T-cell (primary cell): ENCODE results near the gene MLLT3. TPM values are rescaled to one million over a fixed set of nuclear protein-coding genes. Genes with fewer than 3 reads are reported as not detected.

Experiments
- ATAC-seq, 4 experiments: fragments of 200-7000 bp in 3 of 4; fragments of 150-1000 bp in 1 of 4; cut with Tn5 transposase; replicated peaks in 1 of 4; 1 replicate in 3 of 4; 2 replicates in 1 of 4; pipeline ENCODE4 v1.10.0; 2021; ENCODE audit warnings: moderate library complexity in 3 of 4, mild to moderate bottlenecking in 2 of 4, moderate number of reproducible peaks in 1 of 4
- CTCF ChIA-PET, 2 donors: fragments of 300-600 bp; sonication (Branson Sonifier 250); formaldehyde crosslinking; loops; one replicate each; lab custom pipeline; 2022; ENCODE audit warnings: antibody characterized with exemption in 2 of 2; lab: Charles Lee
- POLR2A ChIA-PET, 2 donors: fragments of 300-600 bp; sonication (Branson Sonifier 250); formaldehyde crosslinking; loops; one replicate each; lab custom pipeline; 2022; ENCODE audit warnings: antibody characterized with exemption in 2 of 2; lab: Charles Lee
- DNase-seq, 35 experiments: peaks; one replicate each; pipeline versions ENCODE4 v3.0.0 to v3.0.0-alpha.2; 2013 to 2023
- H3K27ac ChIP-seq: one replicate; pipeline ENCODE4 v1.5.1; 2013; ENCODE audit warnings: low read length
- H3K27me3 ChIP-seq, 2 experiments: replicated peaks in 1 of 2; 1 replicate in 1 of 2; 2 replicates in 1 of 2; pipeline versions ENCODE4 v1.6.1 to v1.7.0; 2013; ENCODE audit warnings: low read length in 1 of 2, mixed read lengths in 1 of 2; ENCODE audit not compliant: control insufficient read depth in 2 of 2, insufficient read depth in 2 of 2; ENCODE audit errors: extremely low read depth in 1 of 2
- H3K36me3 ChIP-seq, 2 donors: 1 replicate in 1 of 2; 2 replicates in 1 of 2; pipeline versions ENCODE4 v1.6.1 to v1.7.0; 2013; ENCODE audit warnings: low read length in 1 of 2; ENCODE audit not compliant: control insufficient read depth in 2 of 2, insufficient read depth in 1 of 2; ENCODE audit errors: extremely low read depth in 1 of 2
- H3K4me1 ChIP-seq, 2 experiments: 1 replicate in 1 of 2; 2 replicates in 1 of 2; pipeline versions ENCODE4 v1.6.1 to v1.7.0; 2013; ENCODE audit warnings: low read length in 2 of 2, mixed read lengths in 1 of 2; ENCODE audit not compliant: insufficient read depth in 2 of 2, control insufficient read depth in 1 of 2; ENCODE audit errors: extremely low read depth in 1 of 2
- H3K4me3 ChIP-seq, 2 donors: 1 replicate in 1 of 2; 2 replicates in 1 of 2; pipeline versions ENCODE4 v1.5.1 to v1.7.0; 2013; ENCODE audit warnings: mild to moderate bottlenecking in 2 of 2, low read length in 1 of 2, moderate library complexity in 1 of 2; ENCODE audit not compliant: control insufficient read depth in 1 of 2; ENCODE audit errors: extremely low read depth in 1 of 2
- H3K9me3 ChIP-seq: 2 replicates; pipeline ENCODE4 v1.7.0; 2013
- H3K27ac Mint-ChIP-seq, 2 donors: one replicate each; pipeline ENCODE4 v1.8.0; 2020 to 2021; ENCODE audit warnings: mild to moderate bottlenecking in 2 of 2, mixed read lengths in 2 of 2
- H3K27me3 Mint-ChIP-seq, 2 donors: one replicate each; pipeline ENCODE4 v1.8.0; 2021 to 2022; ENCODE audit warnings: mixed read lengths in 2 of 2
- H3K36me3 Mint-ChIP-seq: one replicate; pipeline ENCODE4 v1.8.0; 2021; ENCODE audit warnings: mixed read lengths
- H3K4me1 Mint-ChIP-seq, 3 donors: one replicate each; pipeline ENCODE4 v1.8.0; 2020 to 2022; ENCODE audit warnings: mixed read lengths in 3 of 3, mild to moderate bottlenecking in 1 of 3
- H3K4me3 Mint-ChIP-seq, 3 donors: one replicate each; pipeline ENCODE4 v1.8.0; 2020 to 2022; ENCODE audit warnings: mild to moderate bottlenecking in 3 of 3, mixed read lengths in 3 of 3, moderate library complexity in 3 of 3
- H3K9me3 Mint-ChIP-seq, 3 donors: one replicate each; pipeline ENCODE4 v1.8.0; 2020 to 2022; ENCODE audit warnings: mixed read lengths in 3 of 3
- WGBS: methylation state at CpG from one replicate; pipeline ENCODE4 v1.1.5; 2013; ENCODE audit warnings: missing lambda C conversion rate; ENCODE audit not compliant: insufficient coverage; 5-methylcytosine and 5-hydroxymethylcytosine counted together
- total RNA-seq, 35 experiments: library from RNA in 6 of 35; stranded (reverse) in 6 of 35; fragments of 120-200 nt in 1 of 35; gene quantifications; one replicate each; pipeline versions ENCODE4 v1.2.1 to v1.2.4 and lab custom pipeline; 2013 to 2026

The MLLT3 gene
- total RNA-seq, 5 donors from 2014 or later (not counting 1 experiment from before 2014, with no cell fraction given): 51.8 to 96.6 (median 58.9) TPM

- WGBS: 100% methylated on average over 1 of the region's 1 CpG
- no peaks in the 10 kb centered on the region for H3K27me3 Mint-ChIP-seq
- H3K4me3 Mint-ChIP-seq: peak overlapping the region in 1 of 3 donors; percentile 5
- Histone ChIP-seq H3K27me3 (no peaks in the 10 kb centered on the region), H3K9me3 (no peaks in the 10 kb centered on the region), H3K27ac (no peak overlapping the region), H3K36me3 (no peaks in the 10 kb centered on the region), H3K4me3 (no peak overlapping the region), H3K4me1 (peaks cover 0 to 19% of the 10 kb centered on the region in 2 experiments)
- ATAC-seq: no peak
- POLR2A ChIA-PET: no interaction called here
- peaks cover 16% of the 10 kb centered on the region for H3K36me3 Mint-ChIP-seq
- no peak overlapping the region for H3K27ac Mint-ChIP-seq
- no peak for DNase-seq
- CTCF ChIA-PET: no interaction called here
- peaks cover 82 to 90% (median 87%) of the 10 kb centered on the region in 3 donors for H3K4me1 Mint-ChIP-seq
- peaks cover 0 to 2% (median 2%) of the 10 kb centered on the region in 3 donors for H3K9me3 Mint-ChIP-seq
These were observed 52.2 kb downstream of the MLLT3 start for GRCh38 chr9:20570087-20570486.

- ChIA-PET CTCF (no interaction called here), POLR2A (no interaction called here)
- H3K27me3 Mint-ChIP-seq: no peaks in the 10 kb centered on the region
- Histone ChIP-seq H3K9me3 (no peaks in the 10 kb centered on the region), H3K4me1 (peaks cover 0 to 21% of the 10 kb centered on the region in 2 experiments), H3K36me3 (no peaks in the 10 kb centered on the region), H3K27me3 (no peaks in the 10 kb centered on the region), H3K4me3 (no peak overlapping the region), H3K27ac (no peak overlapping the region)
- peaks cover 10% of the 10 kb centered on the region for H3K36me3 Mint-ChIP-seq
- DNase-seq (no peak), ATAC-seq (no peak)
- H3K4me3 Mint-ChIP-seq: peak overlapping the region in 1 of 3 donors; percentile 5
- peaks cover 82 to 90% (median 87%) of the 10 kb centered on the region in 3 donors for H3K4me1 Mint-ChIP-seq
- no peaks in the 10 kb centered on the region for H3K9me3 Mint-ChIP-seq
- 76% methylated on average over 3 of the region's 5 CpGs for WGBS
- peak overlapping the region in 1 of 2 donors; percentile 16 for H3K27ac Mint-ChIP-seq
These were observed 52.8 kb downstream of the MLLT3 start for GRCh38 chr9:20569525-20569924.

GRCh38 chr9:20568400-20568799, 53.9 kb downstream of the MLLT3 start:
- Mint-ChIP-seq H3K27ac (no peak overlapping the region), H3K27me3 (no peaks in the 10 kb centered on the region), H3K4me1 (peaks cover 82 to 90% (median 86%) of the 10 kb centered on the region in 3 donors), H3K4me3 (no peak overlapping the region), H3K9me3 (no peaks in the 10 kb centered on the region), H3K36me3 (peaks cover 7% of the 10 kb centered on the region)
- POLR2A ChIA-PET: interaction anchor here in 1 of 2 donors (0.6 kb wide), 1 partner anchor 22 kb away, joined by 3 read pairs; no protein-coding TSS in a partner anchor
- no peak for ATAC-seq
- no peak overlapping the region for H3K27ac ChIP-seq
- H3K27me3 ChIP-seq: no peaks in the 10 kb centered on the region
- CTCF ChIA-PET: no interaction called here
- DNase-seq: no peak
- H3K9me3 ChIP-seq: no peaks in the 10 kb centered on the region
- H3K4me3 ChIP-seq: no peak overlapping the region
- no peaks in the 10 kb centered on the region for H3K36me3 ChIP-seq
- peaks cover 0 to 20% of the 10 kb centered on the region in 2 experiments for H3K4me1 ChIP-seq

- 87% methylated on average over 3 of the region's 4 CpGs for WGBS
- Histone ChIP-seq H3K27ac (no peak overlapping the region), H3K27me3 (no peaks in the 10 kb centered on the region), H3K4me1 (peaks cover 3 to 14% of the 10 kb centered on the region in 2 experiments), H3K9me3 (no peaks in the 10 kb centered on the region), H3K4me3 (no peak overlapping the region), H3K36me3 (no peaks in the 10 kb centered on the region)
- CTCF ChIA-PET: interaction anchor here in 1 of 2 donors (0.6 kb wide), 2 partner anchors 35 to 100 kb away, joined by 4 to 7 read pairs; no protein-coding TSS in a partner anchor
- Mint-ChIP-seq H3K4me3 (no peak overlapping the region), H3K4me1 (peaks cover 87 to 93% (median 89%) of the 10 kb centered on the region in 3 donors), H3K9me3 (no peaks in the 10 kb centered on the region), H3K36me3 (peaks cover 3% of the 10 kb centered on the region), H3K27me3 (no peaks in the 10 kb centered on the region), H3K27ac (no peak overlapping the region)
- DNase-seq (no peak), ATAC-seq (no peak)
- POLR2A ChIA-PET: interaction anchor here (0.6 kb wide), 2 partner anchors 9 to 51 kb away, joined by 5 to 13 read pairs; no protein-coding TSS in a partner anchor
These were observed 55.9 kb downstream of the MLLT3 start for GRCh38 chr9:20566401-20566800.

- Mint-ChIP-seq H3K36me3 (peaks cover 3% of the 10 kb centered on the region), H3K27ac (no peak overlapping the region), H3K4me1 (peaks cover 88 to 93% (median 90%) of the 10 kb centered on the region in 3 donors), H3K4me3 (no peak overlapping the region), H3K27me3 (no peaks in the 10 kb centered on the region), H3K9me3 (no peaks in the 10 kb centered on the region)
- Histone ChIP-seq H3K27me3 (no peaks in the 10 kb centered on the region), H3K4me1 (peaks cover 3 to 10% of the 10 kb centered on the region in 2 experiments), H3K4me3 (no peak overlapping the region), H3K36me3 (no peaks in the 10 kb centered on the region), H3K9me3 (no peaks in the 10 kb centered on the region), H3K27ac (no peak overlapping the region)
- no CpG with 5 or more reads among the region's 3 CpGs for WGBS
- DNase-seq (no peak), ATAC-seq (no peak)
- POLR2A ChIA-PET: no interaction called here
- CTCF ChIA-PET: no interaction called here
These were observed 57.6 kb downstream of the MLLT3 start for GRCh38 chr9:20564650-20565049.

- ChIA-PET CTCF (no interaction called here), POLR2A (no interaction called here)
- Mint-ChIP-seq H3K9me3 (no peaks in the 10 kb centered on the region), H3K4me3 (no peak overlapping the region), H3K36me3 (peaks cover 3% of the 10 kb centered on the region), H3K27ac (peak overlapping the region in 1 of 2 donors; percentile 11), H3K4me1 (peaks cover 87 to 90% (median 88%) of the 10 kb centered on the region in 3 donors), H3K27me3 (no peaks in the 10 kb centered on the region)
- Histone ChIP-seq H3K36me3 (no peaks in the 10 kb centered on the region), H3K27ac (no peak overlapping the region), H3K4me1 (peaks cover 3 to 11% of the 10 kb centered on the region in 2 experiments), H3K9me3 (no peaks in the 10 kb centered on the region), H3K27me3 (no peaks in the 10 kb centered on the region), H3K4me3 (no peak overlapping the region)
- ATAC-seq: no peak
- DNase-seq: no peak
- WGBS: no CpG with 5 or more reads among the region's 1 CpG
These were observed 58.4 kb downstream of the MLLT3 start for GRCh38 chr9:20563917-20564316.
